Large intestine (tissue), 3 donors: ENCODE measurements around the gene SSH2. TPM values are rescaled to one million over a fixed set of nuclear protein-coding genes. Genes with fewer than 3 reads are reported as not detected.

Experiments used
- DNase-seq, 2 donors: peaks; one replicate each; pipeline versions ENCODE4 v3.0.0 to v3.0.0-alpha.2; 2013
- H3K27ac ChIP-seq: one replicate; pipeline ENCODE4 v1.5.1; 2013; ENCODE audit warnings: low read length
- H3K27me3 ChIP-seq: 2 replicates; pipeline ENCODE4 v1.6.1; 2013; ENCODE audit warnings: low read length; ENCODE audit not compliant: control insufficient read depth, insufficient read depth
- H3K36me3 ChIP-seq: 2 replicates; pipeline ENCODE4 v1.6.1; 2013; ENCODE audit warnings: low read length; ENCODE audit not compliant: control insufficient read depth, insufficient read depth
- H3K4me1 ChIP-seq: one replicate; pipeline ENCODE4 v1.6.1; 2013; ENCODE audit warnings: low read length; ENCODE audit not compliant: control insufficient read depth, insufficient read depth
- H3K4me3 ChIP-seq: one replicate; pipeline ENCODE4 v1.5.1; 2013; ENCODE audit warnings: low read length
- H3K9me3 ChIP-seq: one replicate; pipeline ENCODE4 v1.6.1; 2013; ENCODE audit warnings: mild to moderate bottlenecking, low read depth, low read length, moderate library complexity; ENCODE audit not compliant: control insufficient read depth
- WGBS: methylation state at CpG from one replicate; pipeline ENCODE4 v1.1.5; 2013; ENCODE audit warnings: low lambda C conversion rate; ENCODE audit not compliant: insufficient coverage; 5-methylcytosine and 5-hydroxymethylcytosine counted together
- polyA plus RNA-seq: library from polyadenylated mRNA; unstranded; fragments of 120-200 nt; gene quantifications from one replicate; pipeline ENCODE4 v1.2.1, GENCODE V29; 2013

Gene SSH2
- polyA plus RNA-seq, 1 donor, result 16.2 TPM

- H3K9me3 ChIP-seq, result no peaks in the 10 kb centered on the region
- WGBS, result no CpG with 5 or more reads among the region's 11 CpGs
- peak overlapping the region; percentile 4 for H3K27ac ChIP-seq
- H3K4me3 ChIP-seq, result no peak overlapping the region
- no peaks in the 10 kb centered on the region for H3K27me3 ChIP-seq
- no peak for DNase-seq
- H3K36me3 ChIP-seq, result no peaks in the 10 kb centered on the region
- H3K4me1 ChIP-seq, result peaks cover 5% of the 10 kb centered on the region
Observed at GRCh38 chr17:29711588-29712385, 218.2 kb downstream of the SSH2 start.

- Histone ChIP-seq H3K4me1 (peaks cover 5% of the 10 kb centered on the region), H3K27ac (peak overlapping the region; percentile 34), H3K27me3 (no peaks in the 10 kb centered on the region), H3K4me3 (no peak overlapping the region), H3K9me3 (no peaks in the 10 kb centered on the region), H3K36me3 (no peaks in the 10 kb centered on the region)
- no CpG with 5 or more reads among the region's 5 CpGs for WGBS
- DNase-seq, result peak; percentile 72 to 75
Observed at GRCh38 chr17:29710891-29711418, 219.1 kb downstream of the SSH2 start.

GRCh38 chr17:29710520-29710884 is 219.5 kb downstream of the SSH2 start:
- Histone ChIP-seq H3K4me1 (peaks cover 5% of the 10 kb centered on the region), H3K27ac (peak overlapping the region; percentile 34)
- WGBS, result 100% methylated on average over 1 of the region's 1 CpG

GRCh38 chr17:29709866-29710519 is 220.0 kb downstream of the SSH2 start:
- H3K27ac ChIP-seq, result peak overlapping the region; percentile 34
- DNase-seq, result no peak
- no peaks in the 10 kb centered on the region for H3K9me3 ChIP-seq
- H3K36me3 ChIP-seq, result no peaks in the 10 kb centered on the region
- no peaks in the 10 kb centered on the region for H3K27me3 ChIP-seq
- 83% methylated on average over 1 of the region's 3 CpGs for WGBS
- no peak overlapping the region for H3K4me3 ChIP-seq
- H3K4me1 ChIP-seq, result peaks cover 5% of the 10 kb centered on the region

More at GRCh38 chr17:29710520-29710884, 219.5 kb downstream of the SSH2 start:
- DNase-seq, result no peak
- Histone ChIP-seq H3K36me3 (no peaks in the 10 kb centered on the region), H3K27me3 (no peaks in the 10 kb centered on the region), H3K4me3 (no peak overlapping the region), H3K9me3 (no peaks in the 10 kb centered on the region)

GRCh38 chr17:29707212-29707571 is 222.8 kb downstream of the SSH2 start:
- Histone ChIP-seq H3K4me3 (no peak overlapping the region), H3K36me3 (no peaks in the 10 kb centered on the region), H3K27me3 (no peaks in the 10 kb centered on the region), H3K9me3 (no peaks in the 10 kb centered on the region), H3K27ac (no peak overlapping the region), H3K4me1 (peaks cover 5% of the 10 kb centered on the region)
- DNase-seq, result no peak

GRCh38 chr17:29706045-29706431 is 224.0 kb downstream of the SSH2 start:
- H3K4me3 ChIP-seq, result no peak overlapping the region
- no peak for DNase-seq
- no peaks in the 10 kb centered on the region for H3K4me1 ChIP-seq
- H3K27ac ChIP-seq, result no peak overlapping the region
- no peaks in the 10 kb centered on the region for H3K9me3 ChIP-seq
- H3K27me3 ChIP-seq, result no peaks in the 10 kb centered on the region
- H3K36me3 ChIP-seq, result no peaks in the 10 kb centered on the region

- WGBS, result 91% methylated on average over 1 of the region's 3 CpGs
- H3K36me3 ChIP-seq, result no peaks in the 10 kb centered on the region
- DNase-seq, result no peak
- no peak overlapping the region for H3K4me3 ChIP-seq
- no peaks in the 10 kb centered on the region for H3K27me3 ChIP-seq
- no peaks in the 10 kb centered on the region for H3K4me1 ChIP-seq
- H3K9me3 ChIP-seq, result no peaks in the 10 kb centered on the region
- H3K27ac ChIP-seq, result no peak overlapping the region
Observed at GRCh38 chr17:29705386-29705785, 224.6 kb downstream of the SSH2 start.

- Histone ChIP-seq H3K9me3 (no peaks in the 10 kb centered on the region), H3K36me3 (peaks cover 5% of the 10 kb centered on the region), H3K4me3 (no peak overlapping the region), H3K4me1 (peaks cover 2% of the 10 kb centered on the region), H3K27me3 (no peaks in the 10 kb centered on the region), H3K27ac (no peak overlapping the region)
- no peak for DNase-seq
- WGBS, result no CpG with 5 or more reads among the region's 2 CpGs
Observed at GRCh38 chr17:29699283-29699682, 230.7 kb downstream of the SSH2 start.

GRCh38 chr17:29698837-29699236 is 231.2 kb downstream of the SSH2 start:
- WGBS, result no CpG with 5 or more reads among the region's 1 CpG
- no peaks in the 10 kb centered on the region for H3K9me3 ChIP-seq
- H3K27ac ChIP-seq, result no peak overlapping the region
- no peak for DNase-seq
- no peak overlapping the region for H3K4me3 ChIP-seq
- H3K27me3 ChIP-seq, result no peaks in the 10 kb centered on the region
- peaks cover 5% of the 10 kb centered on the region for H3K36me3 ChIP-seq
- peaks cover 2% of the 10 kb centered on the region for H3K4me1 ChIP-seq

- Histone ChIP-seq H3K9me3 (no peaks in the 10 kb centered on the region), H3K36me3 (peaks cover 5% of the 10 kb centered on the region), H3K4me3 (no peak overlapping the region), H3K27me3 (no peaks in the 10 kb centered on the region), H3K4me1 (peaks cover 2% of the 10 kb centered on the region), H3K27ac (no peak overlapping the region)
- 100% methylated on average over 1 of the region's 6 CpGs for WGBS
- no peak for DNase-seq
Observed at GRCh38 chr17:29698019-29698777, 231.8 kb downstream of the SSH2 start.
